Osteocyte (in vitro differentiated cells): ENCODE results near the gene FRY. TPM values are rescaled to one million over a fixed set of nuclear protein-coding genes. Genes with fewer than 3 reads are reported as not detected.

Source experiments
- DNase-seq: peaks from one replicate; pipeline ENCODE4 v3.0.0; 2021; ENCODE audit warnings: mixed read lengths; ENCODE audit not compliant: unreplicated experiment; ENCODE audit errors: extremely low spot score
- H3K27ac Mint-ChIP-seq: one replicate; pipeline ENCODE4 v1.8.0; 2021; ENCODE audit warnings: mild to moderate bottlenecking, mixed read lengths; ENCODE audit not compliant: unreplicated experiment
- H3K27me3 Mint-ChIP-seq: one replicate; pipeline ENCODE4 v1.8.0; 2021; ENCODE audit warnings: mixed read lengths; ENCODE audit not compliant: unreplicated experiment
- H3K36me3 Mint-ChIP-seq: one replicate; pipeline ENCODE4 v1.8.0; 2021; ENCODE audit warnings: mixed read lengths; ENCODE audit not compliant: unreplicated experiment
- H3K4me1 Mint-ChIP-seq: one replicate; pipeline ENCODE4 v1.8.0; 2021; ENCODE audit warnings: mixed read lengths; ENCODE audit not compliant: unreplicated experiment
- H3K4me3 Mint-ChIP-seq: one replicate; pipeline ENCODE4 v1.8.0; 2021; ENCODE audit warnings: mild to moderate bottlenecking, moderate library complexity, mixed read lengths; ENCODE audit not compliant: unreplicated experiment
- H3K9me3 Mint-ChIP-seq: one replicate; pipeline ENCODE4 v1.8.0; 2021; ENCODE audit warnings: mixed read lengths; ENCODE audit not compliant: unreplicated experiment
- CTCF ChIP-seq: fragments of 200-600 bp; sonication (generic); IDR thresholded peaks from 2 replicates; pipeline ENCODE4 v1.5.0; 2021; ENCODE audit warnings: antibody characterized with exemption, mild to moderate bottlenecking, moderate library complexity
- total RNA-seq: library from RNA; stranded (reverse); gene quantifications from 2 replicates; pipeline ENCODE4 v1.2.1, GENCODE V29; 2021

Gene FRY
- total RNA-seq, 1 donor from 2014 or later, result 2.0 TPM

GRCh38 chr13:32060401-32060878 lies 28.9 kb downstream of the FRY start:
- no peak for DNase-seq
- no peak overlapping the region for H3K27ac Mint-ChIP-seq

GRCh38 chr13:32063619-32064233 lies 32.2 kb downstream of the FRY start:
- H3K9me3 Mint-ChIP-seq, result no peaks in the 10 kb centered on the region
- H3K36me3 Mint-ChIP-seq, result no peaks in the 10 kb centered on the region
- H3K27me3 Mint-ChIP-seq, result peaks cover 27% of the 10 kb centered on the region
- no peaks in the 10 kb centered on the region for H3K4me1 Mint-ChIP-seq
- DNase-seq, result no peak
- H3K27ac Mint-ChIP-seq, result no peak overlapping the region
- no peak for TF ChIP-seq CTCF
- H3K4me3 Mint-ChIP-seq, result no peak overlapping the region

More at GRCh38 chr13:32060401-32060878, 28.9 kb downstream of the FRY start:
- Mint-ChIP-seq H3K36me3 (no peaks in the 10 kb centered on the region), H3K9me3 (no peaks in the 10 kb centered on the region), H3K4me1 (no peaks in the 10 kb centered on the region), H3K4me3 (no peak overlapping the region), H3K27me3 (peaks cover 36% of the 10 kb centered on the region)
- TF ChIP-seq CTCF, result no peak

- Mint-ChIP-seq H3K27ac (no peak overlapping the region), H3K4me1 (no peaks in the 10 kb centered on the region), H3K36me3 (no peaks in the 10 kb centered on the region), H3K27me3 (peaks cover 7% of the 10 kb centered on the region), H3K9me3 (no peaks in the 10 kb centered on the region), H3K4me3 (no peak overlapping the region)
- TF ChIP-seq CTCF, result no peak
- no peak for DNase-seq
These were observed 35.8 kb downstream of the FRY start for GRCh38 chr13:32067149-32067961.

GRCh38 chr13:32068255-32068654 lies 36.7 kb downstream of the FRY start:
- no peak overlapping the region for H3K27ac Mint-ChIP-seq
- no peak overlapping the region for H3K4me3 Mint-ChIP-seq
- DNase-seq, result no peak
- no peaks in the 10 kb centered on the region for H3K36me3 Mint-ChIP-seq
- H3K9me3 Mint-ChIP-seq, result no peaks in the 10 kb centered on the region
- no peaks in the 10 kb centered on the region for H3K4me1 Mint-ChIP-seq
- H3K27me3 Mint-ChIP-seq, result peaks cover 16% of the 10 kb centered on the region
- no peak for TF ChIP-seq CTCF

GRCh38 chr13:32073180-32073864 lies 41.7 kb downstream of the FRY start:
- Mint-ChIP-seq H3K27ac (no peak overlapping the region), H3K4me1 (no peaks in the 10 kb centered on the region), H3K36me3 (no peaks in the 10 kb centered on the region), H3K27me3 (peaks cover 23% of the 10 kb centered on the region), H3K4me3 (no peak overlapping the region), H3K9me3 (no peaks in the 10 kb centered on the region)
- DNase-seq, result no peak
- no peak for TF ChIP-seq CTCF
